Effector memory CD4-positive, alpha-beta T cell (primary cell): ENCODE results near the gene MAP3K19.
"Not testable (repeated sequence)": the region's sequence is repeated elsewhere in the genome, so short reads cannot be mapped to it uniquely, and the experiment has no call there.

Source experiments
- DNase-seq, 3 donors: peaks; one replicate each; pipeline ENCODE4 v3.0.0-alpha.2; 2020
- H3K27ac ChIP-seq: 2 replicates; pipeline ENCODE4 v1.7.0; 2013; ENCODE audit warnings: mild to moderate bottlenecking, low read length, moderate library complexity; ENCODE audit not compliant: insufficient read depth, poor library complexity, severe bottlenecking
- H3K27me3 ChIP-seq: replicated peaks from 2 replicates; pipeline ENCODE4 v1.7.0; 2013; ENCODE audit warnings: mild to moderate bottlenecking, low read length; ENCODE audit not compliant: insufficient read depth, control insufficient read depth, poor library complexity, severe bottlenecking
- H3K36me3 ChIP-seq: 2 replicates; pipeline ENCODE4 v1.7.0; 2013; ENCODE audit warnings: mild to moderate bottlenecking, low read length, moderate library complexity; ENCODE audit not compliant: control insufficient read depth, insufficient read depth
- H3K4me1 ChIP-seq: 2 replicates; pipeline ENCODE4 v1.7.0; 2013; ENCODE audit warnings: low read length, mild to moderate bottlenecking; ENCODE audit not compliant: control insufficient read depth, insufficient read depth, poor library complexity, severe bottlenecking
- H3K4me3 ChIP-seq: 2 replicates; pipeline ENCODE4 v1.7.0; 2013; ENCODE audit warnings: low read length, low read depth, mild to moderate bottlenecking; ENCODE audit not compliant: insufficient read depth, poor library complexity, severe bottlenecking
- H3K9me3 ChIP-seq: 2 replicates; pipeline ENCODE4 v1.7.0; 2013; ENCODE audit warnings: mild to moderate bottlenecking, low read length, moderate library complexity; ENCODE audit not compliant: control insufficient read depth

MAP3K19 gene

GRCh38 chr2:134967166-134967565 lies 80.1 kb downstream of the MAP3K19 start:
- H3K27ac ChIP-seq, H3K27me3 ChIP-seq, H3K36me3 ChIP-seq, H3K9me3 ChIP-seq, DNase-seq, H3K4me1 ChIP-seq, H3K4me3 ChIP-seq: not testable (repeated sequence)

GRCh38 chr2:134957477-134957876 lies 89.8 kb downstream of the MAP3K19 start:
- Histone ChIP-seq H3K4me3 (no peak overlapping the region), H3K36me3 (peaks cover 41% of the 10 kb centered on the region), H3K27me3 (no peaks in the 10 kb centered on the region), H3K27ac (no peak overlapping the region), H3K4me1 (no peaks in the 10 kb centered on the region), H3K9me3 (no peaks in the 10 kb centered on the region)
- no peak for DNase-seq

- no peak for DNase-seq
- Histone ChIP-seq H3K27ac (no peak overlapping the region), H3K4me1 (no peaks in the 10 kb centered on the region), H3K27me3 (no peaks in the 10 kb centered on the region), H3K36me3 (peaks cover 57% of the 10 kb centered on the region), H3K4me3 (no peak overlapping the region), H3K9me3 (no peaks in the 10 kb centered on the region)
Observed at GRCh38 chr2:134955744-134956143, 91.5 kb downstream of the MAP3K19 start.

- DNase-seq, result no peak
- no peaks in the 10 kb centered on the region for H3K9me3 ChIP-seq
Observed at GRCh38 chr2:134954065-134954464, 93.2 kb downstream of the MAP3K19 start.

GRCh38 chr2:134952608-134953007 lies 94.6 kb downstream of the MAP3K19 start:
- H3K27me3 ChIP-seq, result no peaks in the 10 kb centered on the region
- no peak overlapping the region for H3K27ac ChIP-seq
- H3K9me3 ChIP-seq, result no peaks in the 10 kb centered on the region
- no peak for DNase-seq
- H3K36me3 ChIP-seq, result peaks cover 75% of the 10 kb centered on the region
- no peak overlapping the region for H3K4me3 ChIP-seq
- no peaks in the 10 kb centered on the region for H3K4me1 ChIP-seq

More at GRCh38 chr2:134954065-134954464, 93.2 kb downstream of the MAP3K19 start:
- Histone ChIP-seq H3K27me3 (no peaks in the 10 kb centered on the region), H3K4me1 (no peaks in the 10 kb centered on the region), H3K4me3 (no peak overlapping the region), H3K27ac (no peak overlapping the region), H3K36me3 (peaks cover 70% of the 10 kb centered on the region)

- no peak overlapping the region for H3K4me3 ChIP-seq
- H3K27me3 ChIP-seq, result no peaks in the 10 kb centered on the region
- DNase-seq, result no peak
- no peaks in the 10 kb centered on the region for H3K4me1 ChIP-seq
- no peaks in the 10 kb centered on the region for H3K9me3 ChIP-seq
- H3K36me3 ChIP-seq, result peaks cover 71% of the 10 kb centered on the region
- H3K27ac ChIP-seq, result no peak overlapping the region
Observed at GRCh38 chr2:134950886-134951285, 96.4 kb downstream of the MAP3K19 start.

- Histone ChIP-seq H3K9me3 (no peaks in the 10 kb centered on the region), H3K27ac (no peak overlapping the region), H3K36me3 (peaks cover 74% of the 10 kb centered on the region), H3K4me1 (no peaks in the 10 kb centered on the region), H3K4me3 (no peak overlapping the region), H3K27me3 (no peaks in the 10 kb centered on the region)
- DNase-seq, result no peak
Observed at GRCh38 chr2:134949981-134950708, 97.1 kb downstream of the MAP3K19 start.

GRCh38 chr2:134946073-134946472 lies 101.2 kb downstream of the MAP3K19 start:
- Histone ChIP-seq H3K4me3 (no peak overlapping the region), H3K27me3 (no peaks in the 10 kb centered on the region), H3K36me3 (peaks cover 54% of the 10 kb centered on the region), H3K4me1 (no peaks in the 10 kb centered on the region), H3K9me3 (no peaks in the 10 kb centered on the region), H3K27ac (no peak overlapping the region)
- no peak for DNase-seq

- Histone ChIP-seq H3K4me1 (no peaks in the 10 kb centered on the region), H3K27me3 (no peaks in the 10 kb centered on the region), H3K27ac (no peak overlapping the region), H3K9me3 (no peaks in the 10 kb centered on the region), H3K36me3 (peaks cover 55% of the 10 kb centered on the region), H3K4me3 (no peak overlapping the region)
- no peak for DNase-seq
Observed at GRCh38 chr2:134944975-134945374, 102.3 kb downstream of the MAP3K19 start.

GRCh38 chr2:134943540-134943939 lies 103.7 kb downstream of the MAP3K19 start:
- peaks cover 55% of the 10 kb centered on the region for H3K36me3 ChIP-seq
- no peaks in the 10 kb centered on the region for H3K27me3 ChIP-seq
- no peak overlapping the region for H3K27ac ChIP-seq
- no peaks in the 10 kb centered on the region for H3K4me1 ChIP-seq
- no peaks in the 10 kb centered on the region for H3K9me3 ChIP-seq
- H3K4me3 ChIP-seq, result no peak overlapping the region
- no peak for DNase-seq
